ENCODE results near the gene CCNJL.

GRCh38 chr5:160315968-160316367, 3.6 kb upstream of the CCNJL start:
- TF ChIP-seq POLR2A (IDR thresholded peaks at IDR 0.05): no peak
- TF ChIP-seq, protein P1, sequence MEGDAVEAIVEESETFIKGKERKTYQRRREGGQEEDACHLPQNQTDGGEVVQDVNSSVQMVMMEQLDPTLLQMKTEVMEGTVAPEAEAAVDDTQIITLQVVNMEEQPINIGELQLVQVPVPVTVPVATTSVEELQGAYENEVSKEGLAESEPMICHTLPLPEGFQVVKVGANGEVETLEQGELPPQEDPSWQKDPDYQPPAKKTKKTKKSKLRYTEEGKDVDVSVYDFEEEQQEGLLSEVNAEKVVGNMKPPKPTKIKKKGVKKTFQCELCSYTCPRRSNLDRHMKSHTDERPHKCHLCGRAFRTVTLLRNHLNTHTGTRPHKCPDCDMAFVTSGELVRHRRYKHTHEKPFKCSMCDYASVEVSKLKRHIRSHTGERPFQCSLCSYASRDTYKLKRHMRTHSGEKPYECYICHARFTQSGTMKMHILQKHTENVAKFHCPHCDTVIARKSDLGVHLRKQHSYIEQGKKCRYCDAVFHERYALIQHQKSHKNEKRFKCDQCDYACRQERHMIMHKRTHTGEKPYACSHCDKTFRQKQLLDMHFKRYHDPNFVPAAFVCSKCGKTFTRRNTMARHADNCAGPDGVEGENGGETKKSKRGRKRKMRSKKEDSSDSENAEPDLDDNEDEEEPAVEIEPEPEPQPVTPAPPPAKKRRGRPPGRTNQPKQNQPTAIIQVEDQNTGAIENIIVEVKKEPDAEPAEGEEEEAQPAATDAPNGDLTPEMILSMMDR (IDR thresholded peaks at IDR 0.05): no peak

All from vagina (tissue), 2 donors.